NK-92 (cell line): ENCODE results near the gene EPHA6.
"Not testable (repeated sequence)": the region's sequence is repeated elsewhere in the genome, so short reads cannot be mapped to it uniquely, and the experiment has no call there.

ENCODE experiments used
- DNase-seq: peaks from one replicate; lab custom pipeline; 2025; ENCODE audit not compliant: unreplicated experiment; lab: John Stamatoyannopoulos, UW

Gene EPHA6

DNA sequence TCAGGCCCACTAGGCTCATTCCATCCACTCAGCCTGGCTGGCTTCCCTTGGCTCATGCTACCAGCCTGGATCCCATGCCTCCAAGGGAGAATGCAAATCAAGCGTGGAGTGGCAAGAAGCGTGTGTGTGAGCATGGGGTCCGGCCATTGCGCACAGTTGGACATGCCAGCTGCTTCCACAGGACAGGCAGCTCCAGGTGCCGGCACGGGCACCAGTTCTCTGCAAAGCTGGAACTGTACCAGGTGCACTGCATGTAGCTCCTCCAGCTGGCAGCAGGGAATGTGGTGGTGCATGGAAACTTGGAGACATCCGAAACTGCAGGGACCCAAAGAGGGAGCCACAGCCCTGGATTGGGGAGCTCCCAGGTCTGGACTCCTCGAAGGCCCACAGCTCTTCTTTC, 449.8 kb downstream of the EPHA6 start:
- no peak for DNase-seq

DNA sequence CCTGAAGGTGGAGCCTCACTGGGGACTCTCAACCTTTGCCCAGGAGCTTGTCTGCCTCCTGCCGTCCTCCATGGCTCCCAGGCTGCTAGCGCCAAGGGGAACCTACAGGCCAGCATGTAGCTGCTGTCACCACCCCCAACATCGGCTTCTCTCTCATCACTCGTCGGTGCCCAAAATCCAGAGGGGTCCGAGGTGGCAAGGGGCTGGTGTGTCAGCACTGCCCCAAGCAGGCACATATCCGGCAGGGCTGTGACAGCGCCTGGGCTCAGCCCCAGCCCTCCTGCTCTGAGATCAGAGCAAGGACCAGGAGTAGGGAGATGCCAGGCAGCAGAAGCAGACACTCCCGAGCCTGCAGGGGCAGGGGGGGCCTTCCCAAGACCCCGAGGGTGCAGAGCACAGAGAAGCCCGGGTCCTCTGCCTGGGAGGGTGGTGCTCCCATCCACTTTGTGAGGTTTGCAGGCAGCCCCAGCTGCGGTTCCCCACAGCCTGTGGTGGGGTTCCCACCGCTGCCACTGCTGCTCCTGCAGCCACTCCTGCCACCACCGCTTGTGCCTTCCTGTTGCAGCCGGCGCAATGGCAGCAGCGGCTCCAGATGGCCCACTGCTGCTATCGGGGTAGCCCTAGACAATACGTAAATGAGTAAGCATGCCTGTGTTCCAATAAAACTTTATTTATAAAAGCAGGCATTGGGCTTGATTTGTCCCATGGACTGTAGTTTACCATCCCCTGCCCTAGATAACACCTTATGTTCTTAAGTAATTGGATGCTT, 451.0 kb downstream of the EPHA6 start:
- no peak for DNase-seq

- no peak for DNase-seq
Observed at GRCh38 chr3:97269202-97269601, 454.8 kb downstream of the EPHA6 start.

DNA sequence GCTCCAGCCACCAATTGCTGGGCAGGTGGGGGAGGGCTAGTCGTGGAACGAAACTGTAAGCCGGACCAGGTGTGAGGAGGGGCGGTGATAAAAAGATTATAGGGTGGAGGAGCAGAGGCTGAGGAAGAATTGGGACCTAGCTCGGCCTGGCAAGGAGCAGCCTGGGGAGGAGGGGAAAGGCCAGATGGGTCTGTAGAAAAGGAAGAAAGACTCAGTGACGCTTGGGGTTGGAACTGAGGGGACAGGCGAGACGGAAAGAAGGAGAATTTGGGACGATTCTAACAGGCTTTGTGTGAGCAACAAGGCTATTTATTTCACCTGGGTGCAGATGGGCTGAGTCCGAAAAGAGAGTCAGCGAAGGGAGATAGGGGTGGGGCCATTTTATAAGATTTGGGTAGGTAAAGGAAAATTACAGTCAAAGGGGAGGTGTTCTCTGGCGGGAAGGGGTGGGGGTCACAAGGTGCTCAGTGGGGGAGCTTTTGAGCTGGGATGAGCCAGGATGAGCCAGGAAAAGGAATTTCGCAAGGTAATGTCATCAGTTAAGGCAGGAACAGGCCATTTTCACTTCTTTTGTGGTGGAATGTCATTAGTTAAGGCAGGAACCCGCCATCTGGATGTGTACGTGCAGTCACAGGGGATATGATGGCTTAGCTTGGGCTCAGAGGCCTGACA, 462.6 kb downstream of the EPHA6 start:
- not testable (repeated sequence) for DNase-seq

GRCh38 chr3:97277708-97278107, 463.3 kb downstream of the EPHA6 start:
- DNase-seq: no peak

GRCh38 chr3:97278506-97278905, 464.1 kb downstream of the EPHA6 start:
- no peak for DNase-seq

DNA sequence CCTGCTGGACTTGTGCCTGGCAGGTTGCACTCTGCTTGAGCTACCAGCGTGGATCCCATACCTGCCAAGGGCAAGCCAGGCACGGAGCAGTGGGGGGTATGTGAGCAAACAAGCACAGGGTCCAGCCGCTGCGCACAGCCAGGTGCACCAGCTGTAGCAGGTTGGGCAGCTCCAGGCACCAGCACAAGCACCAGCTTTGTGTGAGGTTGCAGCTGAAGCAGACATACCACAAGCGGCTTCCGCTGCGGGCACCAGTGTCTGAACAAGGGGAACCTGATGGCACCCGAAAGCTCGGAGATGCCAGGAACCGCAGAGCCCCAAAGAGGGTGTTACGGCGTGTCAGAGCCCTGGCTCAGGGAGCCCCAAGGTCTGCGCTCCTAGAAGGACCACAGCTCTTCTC, 477.5 kb downstream of the EPHA6 start:
- DNase-seq: no peak

- no peak for DNase-seq
Observed at GRCh38 chr3:97293596-97294131, 479.3 kb downstream of the EPHA6 start.

GRCh38 chr3:97297032-97297431, 482.6 kb downstream of the EPHA6 start:
- DNase-seq: no peak

- DNase-seq: no peak
Observed at GRCh38 chr3:97301114-97301513, 486.7 kb downstream of the EPHA6 start.

DNA sequence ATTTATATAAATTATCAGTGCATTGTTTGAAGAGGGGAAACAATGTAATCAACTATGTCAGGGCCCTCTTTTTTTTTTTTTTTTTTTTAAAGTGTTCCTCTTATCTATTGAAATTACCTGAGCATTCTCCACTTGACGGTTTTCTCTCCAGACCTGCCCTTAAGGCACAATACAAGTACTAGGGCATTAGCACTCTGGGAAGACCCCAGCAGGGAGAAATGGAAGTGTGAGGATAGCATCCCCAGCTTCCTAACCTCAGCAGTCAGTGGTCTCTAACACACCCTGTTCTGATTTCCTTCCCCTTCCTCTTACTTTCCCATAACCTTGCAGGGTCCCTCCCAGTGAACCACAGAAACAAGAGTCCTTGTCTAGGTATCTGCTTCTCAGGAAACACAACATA, 491.8 kb downstream of the EPHA6 start:
- DNase-seq: no peak

DNA sequence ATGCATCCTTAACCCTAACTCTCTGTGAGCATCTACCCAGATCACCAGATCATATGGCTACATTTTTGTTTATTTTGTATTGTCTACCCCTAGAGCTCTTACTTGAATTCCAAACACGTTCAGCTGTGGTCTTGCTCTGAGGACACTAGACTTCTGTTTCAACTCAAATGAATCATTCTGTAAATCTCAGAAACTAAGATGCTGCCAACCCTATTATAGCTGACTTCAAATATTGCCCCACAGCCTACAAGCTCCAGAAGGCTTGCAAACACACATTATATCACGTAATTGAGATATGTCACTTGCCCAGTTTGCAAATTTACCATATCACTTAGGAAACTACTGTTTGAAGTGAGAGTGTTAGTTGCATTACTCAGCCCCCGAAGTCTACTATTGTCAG, 524.0 kb downstream of the EPHA6 start:
- no peak for DNase-seq

DNA sequence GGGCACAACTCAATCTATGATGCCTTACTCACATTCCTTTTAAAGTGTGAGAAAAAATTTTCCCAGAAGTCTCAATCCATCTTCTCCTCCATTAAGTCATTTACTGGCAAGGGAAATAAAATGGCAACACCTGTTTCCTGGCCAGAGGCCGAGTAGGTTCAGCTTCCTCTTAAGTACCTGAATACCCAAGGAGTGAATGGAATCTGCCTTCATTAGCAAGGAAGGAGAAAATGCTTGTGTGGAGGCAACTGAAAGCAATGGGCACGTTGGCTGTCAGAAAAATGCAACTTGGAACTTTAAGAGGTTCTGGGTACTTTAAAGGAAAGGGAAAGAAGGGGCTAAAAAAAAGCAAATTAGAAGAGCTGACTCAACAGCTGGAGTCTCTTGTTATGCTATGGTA, 526.5 kb downstream of the EPHA6 start:
- DNase-seq: no peak

GRCh38 chr3:97347780-97348179, 533.4 kb downstream of the EPHA6 start:
- no peak for DNase-seq

GRCh38 chr3:97350971-97351370, 536.6 kb downstream of the EPHA6 start:
- DNase-seq: no peak

DNA sequence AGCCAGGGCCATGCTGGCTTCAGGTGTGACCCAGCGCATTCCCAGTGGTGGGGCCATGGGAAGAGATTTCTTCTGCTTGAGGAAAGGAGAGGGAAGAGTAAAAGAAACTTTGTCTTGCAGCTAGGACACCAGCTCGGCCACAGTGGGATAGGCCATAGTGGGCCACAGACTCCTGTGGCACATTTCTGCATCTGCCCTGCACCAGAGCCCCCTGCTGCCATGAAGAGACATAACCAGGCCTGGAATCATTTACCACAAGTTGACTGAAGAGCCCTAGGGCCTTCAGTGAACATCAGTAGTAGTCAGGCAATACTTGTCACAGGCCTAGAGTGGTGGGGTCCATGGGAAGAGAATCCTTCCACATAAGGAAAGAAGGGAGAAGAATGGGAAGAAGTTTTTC, 538.8 kb downstream of the EPHA6 start:
- no peak for DNase-seq

- no peak for DNase-seq
Observed at GRCh38 chr3:97359977-97360376, 545.6 kb downstream of the EPHA6 start.

GRCh38 chr3:97360804-97361203, 546.4 kb downstream of the EPHA6 start:
- no peak for DNase-seq

DNA sequence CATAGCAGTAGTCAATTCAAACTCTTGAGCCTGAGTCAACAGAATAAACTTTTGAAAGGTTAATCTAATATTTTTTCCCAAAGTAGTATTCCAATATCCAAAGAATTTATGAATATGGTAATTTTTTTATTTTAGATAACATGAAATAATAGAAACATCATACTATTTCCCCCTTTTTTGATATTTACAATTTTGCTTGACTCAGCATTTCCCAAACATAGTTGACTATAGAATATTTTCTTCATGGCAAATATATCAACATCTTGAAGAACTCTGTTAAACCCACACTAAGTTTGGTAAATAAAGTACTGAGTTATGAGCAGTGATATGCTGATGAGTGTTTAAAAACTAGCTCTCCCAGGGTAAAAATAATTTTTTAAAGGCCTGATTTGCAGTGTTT, 570.2 kb downstream of the EPHA6 start:
- DNase-seq: no peak

DNA sequence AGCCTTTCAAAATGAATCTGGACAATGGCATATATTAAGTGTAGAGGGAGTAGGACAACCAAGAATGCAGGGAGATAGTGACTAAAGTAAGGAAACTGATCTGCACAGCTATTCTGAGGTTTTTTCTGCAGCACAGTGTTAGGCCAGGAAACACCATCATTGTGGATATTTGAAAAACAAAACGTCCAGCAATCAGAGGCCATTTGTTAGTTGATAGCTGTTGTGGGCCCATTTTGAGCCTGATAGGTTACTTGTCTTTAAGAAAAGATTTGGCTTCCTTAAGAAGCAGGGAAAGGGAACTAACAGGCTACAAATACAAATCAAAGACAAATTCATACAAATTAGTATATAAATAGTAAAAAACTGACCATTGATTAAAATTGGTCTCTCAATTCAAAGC, 574.4 kb downstream of the EPHA6 start:
- DNase-seq: no peak

- DNase-seq: no peak
Observed at GRCh38 chr3:97389936-97390335, 575.5 kb downstream of the EPHA6 start.

- no peak for DNase-seq
Observed at GRCh38 chr3:97391167-97391566, 576.8 kb downstream of the EPHA6 start.
